SU-DHL-6 (cell line): ENCODE results near the gene UBTD2.

Experiments
- EZH2phosphoT487 ChIP-seq: fragments of 200-600 bp; sonication (generic), shearing (Covaris generic); conservative IDR thresholded peaks from 2 replicates; pipeline ENCODE4 v1.6.1; 2018; ENCODE audit warnings: mild to moderate bottlenecking, antibody characterized with exemption, low read length, moderate library complexity, mixed read lengths
- TF ChIP-seq, protein P1 (sequence below): fragments of 200-600 bp; sonication (generic); IDR thresholded peaks from one replicate; pipeline ENCODE4 v1.5.1; 2017; ENCODE audit warnings: antibody characterized with exemption, mild to moderate bottlenecking, low read length, moderate library complexity; ENCODE audit not compliant: insufficient read depth, poor library complexity, severe bottlenecking

DNA sequence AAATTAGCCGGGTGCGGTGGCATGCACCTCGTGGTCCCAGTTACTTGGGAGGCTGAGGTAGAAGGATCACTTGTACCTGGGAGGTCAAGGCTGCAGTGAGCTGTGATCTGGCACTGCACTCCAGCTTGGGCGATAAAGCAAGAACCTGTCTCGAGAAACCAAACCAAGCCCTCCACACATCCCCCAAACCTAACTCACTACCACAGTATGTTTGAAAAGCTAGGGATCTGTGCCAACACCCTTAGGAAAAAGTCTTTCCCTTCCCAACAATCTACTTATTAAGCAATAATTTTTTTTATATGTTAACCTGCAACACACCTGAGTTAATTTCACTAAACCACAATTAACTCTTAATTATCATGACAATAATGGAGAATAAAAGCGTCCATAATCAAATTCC lies 2.2 kb downstream of the UBTD2 start:
- TF ChIP-seq, protein P1, sequence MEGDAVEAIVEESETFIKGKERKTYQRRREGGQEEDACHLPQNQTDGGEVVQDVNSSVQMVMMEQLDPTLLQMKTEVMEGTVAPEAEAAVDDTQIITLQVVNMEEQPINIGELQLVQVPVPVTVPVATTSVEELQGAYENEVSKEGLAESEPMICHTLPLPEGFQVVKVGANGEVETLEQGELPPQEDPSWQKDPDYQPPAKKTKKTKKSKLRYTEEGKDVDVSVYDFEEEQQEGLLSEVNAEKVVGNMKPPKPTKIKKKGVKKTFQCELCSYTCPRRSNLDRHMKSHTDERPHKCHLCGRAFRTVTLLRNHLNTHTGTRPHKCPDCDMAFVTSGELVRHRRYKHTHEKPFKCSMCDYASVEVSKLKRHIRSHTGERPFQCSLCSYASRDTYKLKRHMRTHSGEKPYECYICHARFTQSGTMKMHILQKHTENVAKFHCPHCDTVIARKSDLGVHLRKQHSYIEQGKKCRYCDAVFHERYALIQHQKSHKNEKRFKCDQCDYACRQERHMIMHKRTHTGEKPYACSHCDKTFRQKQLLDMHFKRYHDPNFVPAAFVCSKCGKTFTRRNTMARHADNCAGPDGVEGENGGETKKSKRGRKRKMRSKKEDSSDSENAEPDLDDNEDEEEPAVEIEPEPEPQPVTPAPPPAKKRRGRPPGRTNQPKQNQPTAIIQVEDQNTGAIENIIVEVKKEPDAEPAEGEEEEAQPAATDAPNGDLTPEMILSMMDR: no peak
- TF ChIP-seq EZH2phosphoT487: no peak
